Prostate gland (tissue), 2 donors: ENCODE data around the gene IQGAP3.

ENCODE experiments used
- CTCF ChIP-seq, 4 experiments: fragments of 200-600 bp in 2 of 4; fragments of 450-650 bp in 2 of 4; sonication (generic) in 2 of 4; IDR thresholded peaks; 1 replicate in 3 of 4; 2 replicates in 1 of 4; pipeline ENCODE4 v1.5.1; 2016 to 2019; ENCODE audit warnings: antibody characterized with exemption in 4 of 4, mild to moderate bottlenecking in 2 of 4, moderate library complexity in 2 of 4
- POLR2A ChIP-seq: fragments of 450-650 bp; IDR thresholded peaks from one replicate; pipeline ENCODE4 v1.6.1; 2016; ENCODE audit warnings: antibody characterized with exemption, mild to moderate bottlenecking

- no peak for TF ChIP-seq POLR2A
- no peak for TF ChIP-seq CTCF (IDR thresholded peaks at IDR 0.05)
Measured at GRCh38 chr1:156492013-156492590, 80.3 kb downstream of the IQGAP3 start.
